Measurements from ENCODE around the gene CCDC33. TPM values are rescaled to one million over a fixed set of nuclear protein-coding genes. Genes with fewer than 3 reads are reported as not detected.

Gene CCDC33
- total RNA-seq, 1 donor from 2014 or later, result not detected

DNA sequence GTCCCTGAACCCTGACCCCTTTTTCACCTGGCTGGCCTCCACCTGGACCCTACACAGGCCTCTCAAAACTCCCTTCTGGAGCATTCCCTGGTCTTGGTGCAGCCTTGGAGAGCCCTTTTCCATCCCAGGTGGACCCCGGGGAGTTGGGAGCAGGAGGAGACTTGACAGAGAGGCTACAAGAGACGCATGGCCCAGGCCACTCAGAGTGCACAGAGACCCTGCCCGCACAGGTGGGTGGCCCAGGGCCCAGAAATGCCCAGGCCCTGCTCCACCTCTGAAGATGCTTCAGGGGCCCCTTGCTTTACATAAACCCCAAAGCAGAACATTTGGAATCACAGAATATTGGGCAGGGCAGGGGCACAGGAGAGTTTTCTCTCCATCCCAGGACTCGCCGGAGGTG, 97.0 kb downstream of the CCDC33 start:
- DNase-seq (ENCODE audit: low spot score), result peak; percentile 63
- H3K27ac Mint-ChIP-seq (ENCODE audit: unreplicated experiment), result no peak overlapping the region
- no peaks in the 10 kb centered on the region for H3K4me1 Mint-ChIP-seq (ENCODE audit: low read depth)
- H3K27me3 Mint-ChIP-seq (ENCODE audit: low read depth), result peaks cover 2% of the 10 kb centered on the region
- TF ChIP-seq, protein P1, sequence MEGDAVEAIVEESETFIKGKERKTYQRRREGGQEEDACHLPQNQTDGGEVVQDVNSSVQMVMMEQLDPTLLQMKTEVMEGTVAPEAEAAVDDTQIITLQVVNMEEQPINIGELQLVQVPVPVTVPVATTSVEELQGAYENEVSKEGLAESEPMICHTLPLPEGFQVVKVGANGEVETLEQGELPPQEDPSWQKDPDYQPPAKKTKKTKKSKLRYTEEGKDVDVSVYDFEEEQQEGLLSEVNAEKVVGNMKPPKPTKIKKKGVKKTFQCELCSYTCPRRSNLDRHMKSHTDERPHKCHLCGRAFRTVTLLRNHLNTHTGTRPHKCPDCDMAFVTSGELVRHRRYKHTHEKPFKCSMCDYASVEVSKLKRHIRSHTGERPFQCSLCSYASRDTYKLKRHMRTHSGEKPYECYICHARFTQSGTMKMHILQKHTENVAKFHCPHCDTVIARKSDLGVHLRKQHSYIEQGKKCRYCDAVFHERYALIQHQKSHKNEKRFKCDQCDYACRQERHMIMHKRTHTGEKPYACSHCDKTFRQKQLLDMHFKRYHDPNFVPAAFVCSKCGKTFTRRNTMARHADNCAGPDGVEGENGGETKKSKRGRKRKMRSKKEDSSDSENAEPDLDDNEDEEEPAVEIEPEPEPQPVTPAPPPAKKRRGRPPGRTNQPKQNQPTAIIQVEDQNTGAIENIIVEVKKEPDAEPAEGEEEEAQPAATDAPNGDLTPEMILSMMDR (IDR thresholded peaks at IDR 0.05), result no peak
- H3K9me3 Mint-ChIP-seq (ENCODE audit: low read depth), result no peaks in the 10 kb centered on the region
- H3K4me3 Mint-ChIP-seq (ENCODE audit: unreplicated experiment), result no peak overlapping the region
- H3K36me3 Mint-ChIP-seq (ENCODE audit: low read depth), result peaks cover 2% of the 10 kb centered on the region

DNA sequence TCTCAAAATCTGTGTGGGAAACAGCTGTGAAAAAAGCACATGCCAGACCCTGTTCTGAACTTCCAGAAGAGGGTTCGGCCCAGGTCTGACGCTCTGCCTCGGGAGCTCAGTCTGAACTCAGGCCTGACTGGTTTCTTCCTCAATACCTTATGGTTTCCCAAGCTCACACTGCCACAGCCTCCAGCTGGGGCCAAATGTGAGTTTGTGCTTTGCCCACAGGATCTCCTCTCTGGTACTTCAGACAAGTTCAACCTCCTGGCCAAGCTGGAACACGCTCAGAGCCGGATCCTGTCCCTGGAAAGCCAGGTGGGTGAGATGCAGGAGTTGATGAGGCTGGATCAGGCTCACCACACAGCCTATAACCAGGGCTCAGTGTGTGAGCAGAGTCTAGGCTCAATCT, 97.5 kb downstream of the CCDC33 start:
- TF ChIP-seq, protein P1 (IDR thresholded peaks at IDR 0.05), result no peak

GRCh38 chr15:74334127-74334526, 98.0 kb downstream of the CCDC33 start:
- H3K4me3 Mint-ChIP-seq (ENCODE audit: unreplicated experiment), result no peak overlapping the region
- peaks cover 2% of the 10 kb centered on the region for H3K27me3 Mint-ChIP-seq (ENCODE audit: low read depth)
- H3K4me1 Mint-ChIP-seq (ENCODE audit: low read depth), result no peaks in the 10 kb centered on the region
- no peaks in the 10 kb centered on the region for H3K9me3 Mint-ChIP-seq (ENCODE audit: low read depth)
- H3K27ac Mint-ChIP-seq (ENCODE audit: unreplicated experiment), result no peak overlapping the region
- peak; percentile 27 for DNase-seq (ENCODE audit: low spot score)
- H3K36me3 Mint-ChIP-seq (ENCODE audit: low read depth), result peaks cover 2% of the 10 kb centered on the region
- TF ChIP-seq, protein P1 (IDR thresholded peaks at IDR 0.05), result no peak

More for the DNA sequence above, 97.5 kb downstream of the CCDC33 start:
- Mint-ChIP-seq H3K36me3 (ENCODE audit: low read depth) (peaks cover 2% of the 10 kb centered on the region), H3K27ac (ENCODE audit: unreplicated experiment) (no peak overlapping the region), H3K27me3 (ENCODE audit: low read depth) (peaks cover 2% of the 10 kb centered on the region), H3K9me3 (ENCODE audit: low read depth) (no peaks in the 10 kb centered on the region), H3K4me3 (ENCODE audit: unreplicated experiment) (no peak overlapping the region), H3K4me1 (ENCODE audit: low read depth) (no peaks in the 10 kb centered on the region)
- DNase-seq (ENCODE audit: low spot score), result peak; percentile 32

DNA sequence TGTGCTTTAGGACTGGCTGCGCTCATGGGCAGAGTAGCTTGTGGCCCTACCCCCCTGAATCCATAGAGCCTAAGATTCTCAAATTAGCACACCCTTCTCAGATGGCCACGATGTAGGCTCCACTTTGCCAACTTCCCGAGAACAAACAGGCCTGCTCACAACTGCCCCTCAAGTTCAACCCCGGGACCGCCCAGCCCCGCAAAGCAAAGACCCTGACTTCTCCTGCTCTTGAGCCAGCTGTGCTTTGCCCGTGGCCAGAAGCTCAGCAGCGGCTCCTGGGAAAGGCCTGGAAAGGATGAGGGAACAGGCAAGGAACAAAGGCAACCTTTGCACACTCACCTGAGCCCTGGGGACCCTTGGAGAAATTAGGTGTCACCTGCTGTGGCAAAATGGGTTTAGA, 99.3 kb downstream of the CCDC33 start:
- Mint-ChIP-seq H3K4me3 (ENCODE audit: unreplicated experiment) (no peak overlapping the region), H3K9me3 (ENCODE audit: low read depth) (no peaks in the 10 kb centered on the region), H3K27me3 (ENCODE audit: low read depth) (peaks cover 2% of the 10 kb centered on the region), H3K27ac (ENCODE audit: unreplicated experiment) (no peak overlapping the region), H3K4me1 (ENCODE audit: low read depth) (peaks cover 3% of the 10 kb centered on the region), H3K36me3 (ENCODE audit: low read depth) (peaks cover 2% of the 10 kb centered on the region)
- peak; percentile 66 for DNase-seq (ENCODE audit: low spot score)
- TF ChIP-seq, protein P1 (IDR thresholded peaks at IDR 0.05), result no peak

- peak; percentile 67 for DNase-seq (ENCODE audit: low spot score)
- H3K27ac Mint-ChIP-seq (ENCODE audit: unreplicated experiment), result no peak overlapping the region
- peaks cover 3% of the 10 kb centered on the region for H3K4me1 Mint-ChIP-seq (ENCODE audit: low read depth)
- TF ChIP-seq, protein P1 (IDR thresholded peaks at IDR 0.05), result no peak
- H3K36me3 Mint-ChIP-seq (ENCODE audit: low read depth), result peaks cover 2% of the 10 kb centered on the region
- peaks cover 2% of the 10 kb centered on the region for H3K27me3 Mint-ChIP-seq (ENCODE audit: low read depth)
- no peak overlapping the region for H3K4me3 Mint-ChIP-seq (ENCODE audit: unreplicated experiment)
- no peaks in the 10 kb centered on the region for H3K9me3 Mint-ChIP-seq (ENCODE audit: low read depth)
These were observed 100.2 kb downstream of the CCDC33 start for GRCh38 chr15:74336061-74337005.

Measured in chondrocyte (in vitro differentiated cells).